ENCODE data around the gene C10orf105.

Gene C10orf105

DNA sequence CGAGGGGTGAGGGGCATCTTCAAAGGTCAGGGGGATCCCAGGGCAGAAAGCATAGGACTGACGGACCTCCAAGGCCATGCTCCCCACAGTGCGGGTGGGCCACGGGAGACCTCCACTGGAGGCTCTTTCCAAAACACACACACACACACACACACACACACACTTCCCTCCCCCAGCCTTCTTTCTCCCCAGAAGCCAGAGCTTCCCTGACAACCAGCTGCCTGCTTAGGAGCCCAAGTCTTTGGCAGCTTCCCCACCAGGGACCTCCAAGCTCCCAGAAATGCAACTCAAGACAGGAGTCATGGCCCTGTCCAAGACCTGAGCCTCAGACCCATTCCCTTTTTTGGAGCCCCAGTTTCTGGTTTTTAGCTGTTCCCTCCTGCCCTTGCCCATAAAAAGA, 710 bp upstream of the C10orf105 start:
- no peak overlapping the region for H3K27ac ChIP-seq
- no peak overlapping the region for H3K9ac ChIP-seq
- no peaks in the 10 kb centered on the region for H3K36me3 ChIP-seq
- no peaks in the 10 kb centered on the region for H4K20me1 ChIP-seq
- H3K4me2 ChIP-seq, result peak overlapping the region; percentile 42; the same call in 1 of the 2 replicates
- no peaks in the 10 kb centered on the region for H3K27me3 ChIP-seq
- H3K4me3 ChIP-seq, result no peak overlapping the region
- peaks cover 58% of the 10 kb centered on the region for H3K4me1 ChIP-seq
- H3K9me3 ChIP-seq, result no peaks in the 10 kb centered on the region
- TF ChIP-seq Cebpa-rat (IDR thresholded peaks at IDR 0.05), result no peak

DNA sequence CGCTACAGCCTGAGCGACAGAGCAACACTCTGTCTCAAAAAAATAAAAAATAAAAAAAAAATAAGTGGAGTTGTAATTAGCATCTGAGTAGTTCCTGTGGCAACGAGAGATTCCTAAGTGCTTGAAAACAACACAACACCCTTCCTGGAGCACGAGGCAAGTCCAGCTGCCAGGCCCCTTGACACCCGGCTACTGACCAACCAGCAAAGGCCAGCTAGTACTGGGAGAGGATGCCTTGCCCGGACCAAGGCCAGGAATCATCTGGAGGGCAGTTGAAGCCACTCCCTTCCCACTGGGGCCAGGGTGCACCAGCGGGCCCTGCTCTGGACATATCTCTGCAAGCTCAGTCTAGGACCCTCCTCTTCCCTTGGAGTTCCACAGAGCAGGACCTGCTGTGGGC, 536 bp downstream of the C10orf105 start:
- H3K9ac ChIP-seq, result no peak overlapping the region
- H3K9me3 ChIP-seq, result no peaks in the 10 kb centered on the region
- H4K20me1 ChIP-seq, result no peaks in the 10 kb centered on the region
- H3K4me1 ChIP-seq, result peaks cover 58% of the 10 kb centered on the region
- peak overlapping the region; percentile 42; the same call in 1 of the 2 replicates for H3K4me2 ChIP-seq
- no peak overlapping the region for H3K27ac ChIP-seq
- H3K36me3 ChIP-seq, result no peaks in the 10 kb centered on the region
- no peak overlapping the region for H3K4me3 ChIP-seq
- H3K27me3 ChIP-seq, result no peaks in the 10 kb centered on the region
- no peak for TF ChIP-seq Cebpa-rat (IDR thresholded peaks at IDR 0.05)

DNA sequence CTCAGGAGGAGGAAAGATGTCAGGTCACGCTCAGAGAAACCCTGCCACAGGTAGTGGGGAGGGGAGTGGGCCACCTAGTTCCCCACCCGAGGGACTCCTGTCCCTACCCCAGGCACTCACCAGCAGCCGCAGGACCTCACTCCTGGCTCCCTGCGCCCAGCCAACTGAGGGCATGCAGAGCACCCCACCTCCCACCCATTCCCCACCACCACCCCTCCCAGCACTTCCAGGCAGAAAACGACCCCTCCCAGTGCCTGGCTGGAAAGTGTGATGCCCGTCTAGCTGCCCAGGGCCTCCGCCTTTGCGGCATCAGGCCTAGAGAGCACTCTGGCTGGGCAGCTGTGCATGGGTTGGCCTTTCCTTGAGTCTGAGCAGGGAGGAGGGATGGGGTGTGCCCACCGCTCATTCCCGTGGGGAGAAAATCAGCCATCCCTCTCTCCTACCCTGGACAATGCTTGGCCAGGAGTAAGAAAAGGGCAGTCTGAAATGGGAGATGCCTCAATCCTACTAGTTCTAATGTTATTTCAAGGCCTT, 1.3 kb downstream of the C10orf105 start:
- Histone ChIP-seq H3K9ac (no peak overlapping the region), H3K27ac (no peak overlapping the region), H3K9me3 (no peaks in the 10 kb centered on the region), H3K27me3 (no peaks in the 10 kb centered on the region), H3K4me2 (no peak overlapping the region), H3K36me3 (no peaks in the 10 kb centered on the region), H3K4me1 (peaks cover 59% of the 10 kb centered on the region), H3K4me3 (no peak overlapping the region), H4K20me1 (no peaks in the 10 kb centered on the region)
- no peak for TF ChIP-seq Cebpa-rat (IDR thresholded peaks at IDR 0.05)

DNA sequence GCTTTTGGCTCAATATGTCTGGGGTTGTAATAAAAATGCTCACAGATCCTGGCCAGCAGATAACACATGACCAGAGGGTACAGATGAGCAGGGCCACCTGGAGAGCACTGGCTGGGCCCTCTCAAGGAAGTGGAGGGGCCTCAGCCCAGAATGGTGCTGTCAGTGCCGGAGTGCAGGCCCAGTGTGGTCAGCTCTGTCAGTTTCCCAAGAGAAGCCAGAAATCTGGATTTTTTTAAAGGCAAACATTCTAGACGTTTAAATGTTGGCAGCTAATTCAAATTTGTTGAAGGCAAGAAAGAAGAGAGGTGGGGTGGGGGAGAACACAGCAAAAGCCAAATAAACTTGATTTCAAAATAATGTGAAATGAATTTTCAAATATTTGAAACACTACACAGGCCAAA, 2.0 kb downstream of the C10orf105 start:
- Histone ChIP-seq H3K36me3 (no peaks in the 10 kb centered on the region), H3K9ac (no peak overlapping the region), H3K4me2 (peak overlapping the region; percentile 45), H3K4me3 (no peak overlapping the region), H3K27me3 (no peaks in the 10 kb centered on the region), H4K20me1 (no peaks in the 10 kb centered on the region), H3K9me3 (no peaks in the 10 kb centered on the region), H3K4me1 (peaks cover 66% of the 10 kb centered on the region), H3K27ac (no peak overlapping the region)
- no peak for TF ChIP-seq Cebpa-rat (IDR thresholded peaks at IDR 0.05)

DNA sequence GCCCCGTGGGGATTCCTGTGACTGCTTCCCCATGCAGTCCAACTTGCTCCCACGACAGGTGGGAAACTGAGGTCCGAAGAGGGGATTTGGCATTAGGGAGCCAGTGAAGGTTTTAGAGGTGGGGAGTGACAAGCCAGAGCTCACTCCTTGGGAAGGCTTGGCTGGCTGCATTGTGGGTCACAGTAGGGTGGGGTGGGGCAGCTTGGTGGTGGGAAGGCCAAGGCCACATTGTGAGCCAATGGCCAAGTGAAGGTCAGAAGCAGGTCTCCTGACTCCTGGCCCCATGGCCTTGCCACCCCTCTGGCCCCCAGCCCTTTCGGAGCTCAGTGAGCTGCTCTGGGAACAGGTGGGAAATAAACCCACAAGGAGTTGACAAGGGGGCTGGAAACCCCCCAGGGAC, 2.5 kb downstream of the C10orf105 start:
- no peaks in the 10 kb centered on the region for H3K36me3 ChIP-seq
- no peaks in the 10 kb centered on the region for H4K20me1 ChIP-seq
- no peak for TF ChIP-seq Cebpa-rat (IDR thresholded peaks at IDR 0.05)
- peak overlapping the region; percentile 45 for H3K4me2 ChIP-seq
- H3K9ac ChIP-seq, result no peak overlapping the region
- peaks cover 71% of the 10 kb centered on the region for H3K4me1 ChIP-seq
- no peak overlapping the region for H3K27ac ChIP-seq
- no peak overlapping the region for H3K4me3 ChIP-seq
- H3K27me3 ChIP-seq, result no peaks in the 10 kb centered on the region
- H3K9me3 ChIP-seq, result no peaks in the 10 kb centered on the region

DNA sequence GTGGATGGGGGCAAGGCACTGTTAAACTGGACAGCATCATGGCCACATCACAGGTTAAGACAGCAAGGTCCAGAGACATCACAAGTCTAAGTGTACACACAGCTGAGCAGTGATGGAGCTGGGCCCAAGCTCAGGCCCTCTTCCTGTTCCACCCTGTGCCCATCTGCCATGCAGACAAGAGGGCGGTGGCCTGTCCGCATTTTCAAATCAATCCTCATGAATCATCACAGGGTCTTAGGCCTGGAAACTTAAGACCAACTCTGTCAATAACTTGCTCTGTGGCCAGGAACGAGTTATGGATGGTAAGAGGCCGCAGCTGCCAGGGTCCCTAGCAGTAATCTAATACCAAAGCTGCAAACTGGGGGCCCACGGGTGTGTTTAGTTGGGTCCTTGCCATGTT, 3.2 kb downstream of the C10orf105 start:
- Histone ChIP-seq H3K27me3 (no peaks in the 10 kb centered on the region), H3K27ac (no peak overlapping the region), H3K4me2 (peak overlapping the region; percentile 90; the same call in 1 of the 2 replicates), H3K9ac (no peak overlapping the region), H3K36me3 (no peaks in the 10 kb centered on the region), H3K4me3 (no peak overlapping the region), H3K9me3 (no peaks in the 10 kb centered on the region), H3K4me1 (peaks cover 77% of the 10 kb centered on the region), H4K20me1 (no peaks in the 10 kb centered on the region)
- TF ChIP-seq Cebpa-rat (IDR thresholded peaks at IDR 0.05), result no peak

DNA sequence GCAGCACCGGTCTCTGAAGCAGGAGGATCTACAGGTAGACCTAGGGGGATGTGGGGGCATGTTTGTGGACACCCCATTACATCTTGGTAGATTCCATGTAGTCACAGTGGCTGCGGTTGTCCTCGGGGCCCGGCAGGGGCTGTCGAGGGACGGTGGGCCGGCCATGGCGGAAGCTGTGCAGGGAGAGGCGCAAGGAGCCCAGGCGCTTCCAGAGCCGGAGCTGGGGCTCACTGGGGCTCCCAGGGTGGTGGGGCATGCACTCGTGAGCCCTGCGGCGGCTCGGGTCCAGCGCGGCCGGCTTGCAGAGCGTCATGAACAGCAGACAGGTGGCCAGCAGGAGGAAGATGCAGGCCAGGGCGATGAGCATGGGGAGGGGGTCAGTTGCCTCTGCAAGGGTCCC, 3.7 kb downstream of the C10orf105 start:
- TF ChIP-seq Cebpa-rat (IDR thresholded peaks at IDR 0.05), result no peak
- Histone ChIP-seq H3K9me3 (no peaks in the 10 kb centered on the region), H3K27ac (0 out of 2 replicates have a peak overlapping the region, but pooled peaks have one; percentile 95), H3K9ac (no peak overlapping the region), H3K36me3 (no peaks in the 10 kb centered on the region), H3K27me3 (no peaks in the 10 kb centered on the region), H3K4me1 (peaks cover 81% of the 10 kb centered on the region), H4K20me1 (no peaks in the 10 kb centered on the region), H3K4me2 (peak overlapping the region; percentile 90), H3K4me3 (no peak overlapping the region)

DNA sequence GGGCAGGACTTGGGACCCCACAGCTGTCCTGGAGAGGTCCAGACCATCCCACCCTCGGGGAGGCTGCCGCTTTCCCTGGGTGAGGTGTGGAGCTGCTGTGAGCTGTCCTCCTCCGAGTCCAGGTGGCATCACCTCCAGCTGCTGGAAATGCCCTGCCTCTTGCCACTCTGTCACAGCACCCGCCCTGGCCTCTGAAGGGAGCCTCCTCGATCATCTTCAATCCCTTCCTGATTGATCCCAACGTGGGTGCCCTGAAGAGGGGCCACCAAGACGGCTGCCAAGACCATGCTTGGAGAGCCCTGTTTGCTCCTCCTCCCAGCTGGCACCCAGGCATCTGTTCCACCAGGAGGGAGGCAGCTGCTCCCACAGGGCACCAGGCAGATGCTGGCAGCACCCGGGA, 4.6 kb downstream of the C10orf105 start:
- peak overlapping the region; percentile 95 for H3K27ac ChIP-seq
- H3K4me3 ChIP-seq, result no peak overlapping the region
- H3K9me3 ChIP-seq, result no peaks in the 10 kb centered on the region
- H3K4me1 ChIP-seq, result peaks cover 78% of the 10 kb centered on the region
- TF ChIP-seq Cebpa-rat (IDR thresholded peaks at IDR 0.05), result no peak
- H3K4me2 ChIP-seq, result peak overlapping the region; percentile 90
- no peaks in the 10 kb centered on the region for H3K27me3 ChIP-seq
- peak overlapping the region; percentile 78; the same call in 1 of the 2 replicates for H3K9ac ChIP-seq
- H3K36me3 ChIP-seq, result no peaks in the 10 kb centered on the region
- no peaks in the 10 kb centered on the region for H4K20me1 ChIP-seq

DNA sequence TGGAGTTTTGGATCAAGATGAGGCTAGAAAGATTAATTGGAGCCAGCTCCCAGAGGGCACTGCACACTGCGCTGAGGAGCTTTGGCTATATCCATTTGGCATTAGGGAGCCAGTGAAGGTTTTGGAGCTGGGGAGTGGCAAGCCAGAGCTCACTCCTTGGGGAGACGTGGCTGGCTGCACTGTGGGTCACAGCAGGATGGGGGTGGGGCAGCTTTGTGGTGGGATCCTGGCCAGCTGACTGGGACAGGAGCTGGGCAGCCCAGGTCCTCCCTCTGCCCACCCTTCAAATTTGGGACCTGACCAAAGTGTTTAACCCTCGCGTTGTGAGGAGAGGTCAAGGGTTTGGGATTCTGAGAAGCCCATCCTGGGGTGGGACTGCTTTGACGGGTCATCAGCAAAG, 5.0 kb downstream of the C10orf105 start:
- Histone ChIP-seq H3K27ac (peak overlapping the region; percentile 95), H3K9ac (peak overlapping the region; percentile 78)
- TF ChIP-seq Cebpa-rat (IDR thresholded peaks at IDR 0.05), result no peak

DNA sequence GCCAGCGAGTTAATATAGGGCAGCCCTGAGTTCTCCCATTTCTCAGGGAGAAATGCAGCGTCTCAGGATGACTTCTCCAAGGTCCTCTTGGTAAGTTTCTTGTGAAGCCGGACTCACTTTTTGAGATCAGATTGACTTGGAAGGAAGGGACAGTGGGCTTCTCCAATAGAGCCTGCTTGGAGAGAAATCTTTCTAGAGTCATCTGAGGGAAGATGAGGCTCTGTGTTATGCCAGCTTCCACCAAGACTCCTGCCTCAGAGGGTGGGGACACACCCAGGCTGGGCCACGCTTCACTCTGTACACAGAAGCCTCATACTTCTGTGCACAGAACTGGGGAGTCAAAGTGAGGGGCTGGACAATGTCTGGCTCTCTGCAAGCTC, 5.6 kb downstream of the C10orf105 start:
- Histone ChIP-seq H3K4me3 (peak overlapping the region; percentile 55), H3K4me2 (peak overlapping the region; percentile 90), H3K9me3 (no peaks in the 10 kb centered on the region), H3K27ac (peak overlapping the region; percentile 95), H3K9ac (peak overlapping the region; percentile 78), H3K27me3 (no peaks in the 10 kb centered on the region), H4K20me1 (no peaks in the 10 kb centered on the region), H3K4me1 (peaks cover 80% of the 10 kb centered on the region), H3K36me3 (no peaks in the 10 kb centered on the region)
- TF ChIP-seq Cebpa-rat (IDR thresholded peaks at IDR 0.05), result no peak

More for the DNA sequence above, 5.0 kb downstream of the C10orf105 start:
- peaks cover 78% of the 10 kb centered on the region for H3K4me1 ChIP-seq
- no peaks in the 10 kb centered on the region for H4K20me1 ChIP-seq
- no peaks in the 10 kb centered on the region for H3K9me3 ChIP-seq
- H3K36me3 ChIP-seq, result no peaks in the 10 kb centered on the region
- H3K27me3 ChIP-seq, result no peaks in the 10 kb centered on the region
- peak overlapping the region; percentile 90 for H3K4me2 ChIP-seq
- peak overlapping the region; percentile 55; the same call in 1 of the 2 replicates for H3K4me3 ChIP-seq

Measured in BLaER1 (cell line).